DOHH2 (cell line): ENCODE data around the gene LGALS9.
"Not testable (repeated sequence)": the region's sequence is repeated elsewhere in the genome, so short reads cannot be mapped to it uniquely, and the experiment has no call there.

Experiments used
- CTCF ChIP-seq: fragments of 200-600 bp; sonication (generic); IDR thresholded peaks from one replicate; pipeline ENCODE4 v1.5.1; 2014; ENCODE audit warnings: antibody characterized with exemption, mild to moderate bottlenecking, low read depth, low read length; ENCODE audit not compliant: poor library complexity, severe bottlenecking
- EZH2phosphoT487 ChIP-seq: fragments of 200-600 bp; sonication (generic); IDR thresholded peaks from 2 replicates; pipeline ENCODE4 v1.6.1; 2017; ENCODE audit warnings: borderline replicate concordance, mild to moderate bottlenecking, antibody characterized with exemption, low read length, moderate library complexity, mixed read lengths

- not testable (repeated sequence) for TF ChIP-seq CTCF, EZH2phosphoT487
Measured at GRCh38 chr17:27695254-27695814, 64.3 kb downstream of the LGALS9 start.
